ENCODE measurements around the gene SLC39A9. TPM values are rescaled to one million over a fixed set of nuclear protein-coding genes. Genes with fewer than 3 reads are reported as not detected.

Gene SLC39A9
- total RNA-seq, 1 experiment from 2014 or later = 44.1 TPM

- ATAC-seq = no peak
- peaks cover 19% of the 10 kb centered on the region for H3K4me1 Mint-ChIP-seq
- H3K9me3 Mint-ChIP-seq = no peaks in the 10 kb centered on the region
- TF ChIP-seq ZNF423 (CRISPR knock-in tag; IDR thresholded peaks at IDR 0.05) (no peak), E2F5 (CRISPR knock-in tag; IDR thresholded peaks at IDR 0.05) (no peak), ETV6 (CRISPR knock-in tag; IDR thresholded peaks at IDR 0.05) (no peak), ZNF317 (CRISPR knock-in tag; IDR thresholded peaks at IDR 0.05; ENCODE audit: borderline replicate concordance, low read depth) (no peak), NFE2L1 (CRISPR knock-in tag; IDR thresholded peaks at IDR 0.05) (no peak), ZNF121 (CRISPR knock-in tag; IDR thresholded peaks at IDR 0.05) (no peak), TEAD4 (CRISPR knock-in tag; IDR thresholded peaks at IDR 0.05) (no peak), E2F4 (CRISPR knock-in tag; IDR thresholded peaks at IDR 0.05; ENCODE audit: borderline replicate concordance, low read depth) (no peak), CDX4 (CRISPR knock-in tag; IDR thresholded peaks at IDR 0.05; ENCODE audit: borderline replicate concordance) (no peak), TEAD1 (CRISPR knock-in tag; IDR thresholded peaks at IDR 0.05) (no peak), FOXK1 (CRISPR knock-in tag; IDR thresholded peaks at IDR 0.05) (no peak), GTF2I (CRISPR knock-in tag; conservative IDR thresholded peaks at IDR 0.05) (no peak), ZNF671 (CRISPR knock-in tag; IDR thresholded peaks at IDR 0.05) (no peak)
- H3K27me3 Mint-ChIP-seq (ENCODE audit: low read depth) = no peaks in the 10 kb centered on the region
- DNase-seq (ENCODE audit: low spot score) = no peak
- no peaks in the 10 kb centered on the region for H3K36me3 Mint-ChIP-seq
- CTCF ChIA-PET = no interaction called here
- no peak overlapping the region for H3K27ac Mint-ChIP-seq
- no peak overlapping the region for H3K4me3 Mint-ChIP-seq
- POLR2A ChIA-PET = no interaction called here
Observed at GRCh38 chr14:69404478-69404877, 6.0 kb downstream of the SLC39A9 start.

GRCh38 chr14:69404883-69405282, 6.4 kb downstream of the SLC39A9 start:
- POLR2A ChIA-PET = no interaction called here
- no peaks in the 10 kb centered on the region for H3K36me3 Mint-ChIP-seq
- CTCF ChIA-PET = no interaction called here
- ATAC-seq (no peak), DNase-seq (ENCODE audit: low spot score) (no peak)
- no peak for TF ChIP-seq ZNF425 (CRISPR knock-in tag; conservative IDR thresholded peaks at IDR 0.05)
- no peak for TF ChIP-seq PRRX2 (CRISPR knock-in tag; IDR thresholded peaks at IDR 0.05)
- TF ChIP-seq RELA (CRISPR knock-in tag; IDR thresholded peaks at IDR 0.05; ENCODE audit: borderline replicate concordance) = no peak
- TF ChIP-seq ZBTB21 (CRISPR knock-in tag; IDR thresholded peaks at IDR 0.05; ENCODE audit: borderline replicate concordance) = no peak
- TF ChIP-seq RORB (CRISPR knock-in tag; IDR thresholded peaks at IDR 0.05) = no peak
- H3K27me3 Mint-ChIP-seq (ENCODE audit: low read depth) = no peaks in the 10 kb centered on the region
- peaks cover 15% of the 10 kb centered on the region for H3K4me1 Mint-ChIP-seq
- no peak overlapping the region for H3K4me3 Mint-ChIP-seq
- no peaks in the 10 kb centered on the region for H3K9me3 Mint-ChIP-seq
- H3K27ac Mint-ChIP-seq = no peak overlapping the region

- H3K9me3 Mint-ChIP-seq = no peaks in the 10 kb centered on the region
- ChIA-PET CTCF (no interaction called here), POLR2A (no interaction called here)
- no peak overlapping the region for H3K4me3 Mint-ChIP-seq
- DNase-seq (ENCODE audit: low spot score) (no peak), ATAC-seq (no peak)
- no peaks in the 10 kb centered on the region for H3K27me3 Mint-ChIP-seq (ENCODE audit: low read depth)
- H3K27ac Mint-ChIP-seq = no peak overlapping the region
- peaks cover 6% of the 10 kb centered on the region for H3K4me1 Mint-ChIP-seq
- H3K36me3 Mint-ChIP-seq = no peaks in the 10 kb centered on the region
- no peak for TF ChIP-seq ZBTB21 (CRISPR knock-in tag; IDR thresholded peaks at IDR 0.05; ENCODE audit: borderline replicate concordance)
- TF ChIP-seq MXD4 (CRISPR knock-in tag; IDR thresholded peaks at IDR 0.05; ENCODE audit: borderline replicate concordance) = no peak
- TF ChIP-seq ZNF423 (CRISPR knock-in tag; IDR thresholded peaks at IDR 0.05) = no peak
- no peak for TF ChIP-seq OVOL2 (CRISPR knock-in tag; IDR thresholded peaks at IDR 0.05; ENCODE audit: borderline replicate concordance)
- no peak for TF ChIP-seq ARID4B (CRISPR knock-in tag; IDR thresholded peaks at IDR 0.05; ENCODE audit: borderline replicate concordance)
- TF ChIP-seq CTCF (IDR thresholded peaks at IDR 0.05) = no peak
- TF ChIP-seq ATF1 (CRISPR knock-in tag; IDR thresholded peaks at IDR 0.05) = no peak
- no peak for TF ChIP-seq FOXP1 (CRISPR knock-in tag; IDR thresholded peaks at IDR 0.05; ENCODE audit: borderline replicate concordance)
Observed at GRCh38 chr14:69405762-69406161, 7.3 kb downstream of the SLC39A9 start.
